A673 (cell line): ENCODE results near the gene PRIMPOL. TPM values are rescaled to one million over a fixed set of nuclear protein-coding genes. Genes with fewer than 3 reads are reported as not detected.
"Not testable (repeated sequence)": the region's sequence is repeated elsewhere in the genome, so short reads cannot be mapped to it uniquely, and the experiment has no call there.

ENCODE experiments used
- BruUV-seq: library from RNA; stranded (reverse); fragments of 400-500 nt; replicated peaks from 2 replicates; lab custom pipeline; 2021; lab: Mats Ljungman, UMichigan
- CTCF ChIA-PET: fragments of 300-600 bp; sonication (Branson Sonifier 250); formaldehyde crosslinking; loops from one replicate; lab custom pipeline; 2022; ENCODE audit warnings: antibody characterized with exemption; lab: Charles Lee
- POLR2A ChIA-PET: fragments of 300-600 bp; sonication (Branson Sonifier 250); formaldehyde crosslinking; loops from one replicate; lab custom pipeline; 2022; ENCODE audit warnings: antibody characterized with exemption; ENCODE audit not compliant: low non-redundant PET; lab: Charles Lee
- DNase-seq: peaks from one replicate; pipeline ENCODE4 v3.0.0-alpha.2; 2015; ENCODE audit warnings: low spot score
- H3K27ac ChIP-seq: fragments of 200-600 bp; sonication (generic); 2 replicates; pipeline ENCODE4 v1.5.1; 2016; ENCODE audit warnings: mixed run types, low read depth, mild to moderate bottlenecking, mixed read lengths, antibody characterized with exemption, low read length; ENCODE audit not compliant: poor library complexity, severe bottlenecking
- H3K27me3 ChIP-seq: fragments of 200-600 bp; sonication (generic); replicated peaks from 2 replicates; pipeline ENCODE4 v1.6.1; 2017; ENCODE audit warnings: mixed run types, low read depth, mild to moderate bottlenecking, mixed read lengths, antibody characterized with exemption, low read length; ENCODE audit not compliant: insufficient read depth, poor library complexity
- H3K36me3 ChIP-seq: fragments of 200-600 bp; sonication (generic); 2 replicates; pipeline ENCODE4 v1.6.1; 2016; ENCODE audit warnings: mixed run types, mild to moderate bottlenecking, mixed read lengths, antibody characterized with exemption, low read length; ENCODE audit not compliant: insufficient read depth, poor library complexity, severe bottlenecking
- H3K4me1 ChIP-seq: fragments of 200-600 bp; sonication (generic); 2 replicates; pipeline ENCODE4 v1.6.1; 2017; ENCODE audit warnings: mixed run types, mild to moderate bottlenecking, mixed read lengths, antibody characterized with exemption, low read length; ENCODE audit not compliant: insufficient read depth, poor library complexity, severe bottlenecking
- H3K4me3 ChIP-seq: fragments of 200-600 bp; sonication (generic); 2 replicates; pipeline ENCODE4 v1.5.1; 2016; ENCODE audit warnings: low read depth, mixed run types, mild to moderate bottlenecking, mixed read lengths, low read length; ENCODE audit not compliant: poor library complexity, severe bottlenecking
- H3K9me3 ChIP-seq: fragments of 200-600 bp; sonication (generic); 2 replicates; pipeline ENCODE4 v1.6.1; 2016; ENCODE audit warnings: mixed run types, low read depth, mild to moderate bottlenecking, mixed read lengths, antibody characterized with exemption, low read length; ENCODE audit not compliant: poor library complexity, severe bottlenecking
- EZH2 ChIP-seq: fragments of 200-600 bp; sonication (generic); IDR thresholded peaks from 2 replicates; pipeline ENCODE4 v1.6.1; 2017; ENCODE audit warnings: borderline replicate concordance, low read depth, mild to moderate bottlenecking, mixed read lengths, antibody characterized with exemption, low read length; ENCODE audit not compliant: poor library complexity, severe bottlenecking
- intact Hi-C: fragments of 100-400 bp; cut with micrococcal nuclease; formaldehyde crosslinking; loops from one replicate; pipeline ENCODE4 v1.10.0; 2022; ENCODE audit not compliant: unreplicated experiment
- total RNA-seq: library from RNA; stranded (reverse); gene quantifications from 2 replicates; pipeline ENCODE4 v1.2.3, GENCODE V29; 2021
- TF ChIP-seq, protein P1 (sequence below): fragments of 300-800, 200-600 bp; sonication (generic); conservative IDR thresholded peaks from 2 replicates; pipeline ENCODE4 v1.5.1; 2017; ENCODE audit warnings: low read depth, mild to moderate bottlenecking, antibody characterized with exemption, low read length, moderate library complexity, mixed read lengths

Gene PRIMPOL
- total RNA-seq, 1 experiment from 2014 or later: 25.7 TPM

DNA sequence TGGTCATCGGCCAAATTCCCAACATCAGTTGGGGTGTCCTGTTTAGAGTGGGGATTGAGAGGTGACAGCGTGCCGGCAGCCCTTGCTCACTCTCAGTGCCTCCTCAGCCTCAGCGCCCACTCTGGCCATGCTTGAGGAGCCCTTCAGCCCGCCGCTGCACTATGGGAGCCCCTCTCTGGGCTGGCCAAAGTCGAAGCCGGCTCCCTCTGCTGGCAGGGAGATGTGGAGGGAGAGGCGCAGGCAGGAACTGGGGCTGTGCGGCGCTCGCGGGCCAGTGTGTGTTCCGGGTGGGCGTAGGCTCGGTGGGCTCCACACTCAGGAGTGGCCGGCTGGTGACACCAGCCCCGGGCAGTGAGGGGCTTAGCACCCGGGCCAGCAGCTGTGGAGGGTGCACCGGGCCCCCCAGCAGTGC, 91.4 kb downstream of the PRIMPOL start:
- TF ChIP-seq EZH2: no peak
- TF ChIP-seq, protein P1, sequence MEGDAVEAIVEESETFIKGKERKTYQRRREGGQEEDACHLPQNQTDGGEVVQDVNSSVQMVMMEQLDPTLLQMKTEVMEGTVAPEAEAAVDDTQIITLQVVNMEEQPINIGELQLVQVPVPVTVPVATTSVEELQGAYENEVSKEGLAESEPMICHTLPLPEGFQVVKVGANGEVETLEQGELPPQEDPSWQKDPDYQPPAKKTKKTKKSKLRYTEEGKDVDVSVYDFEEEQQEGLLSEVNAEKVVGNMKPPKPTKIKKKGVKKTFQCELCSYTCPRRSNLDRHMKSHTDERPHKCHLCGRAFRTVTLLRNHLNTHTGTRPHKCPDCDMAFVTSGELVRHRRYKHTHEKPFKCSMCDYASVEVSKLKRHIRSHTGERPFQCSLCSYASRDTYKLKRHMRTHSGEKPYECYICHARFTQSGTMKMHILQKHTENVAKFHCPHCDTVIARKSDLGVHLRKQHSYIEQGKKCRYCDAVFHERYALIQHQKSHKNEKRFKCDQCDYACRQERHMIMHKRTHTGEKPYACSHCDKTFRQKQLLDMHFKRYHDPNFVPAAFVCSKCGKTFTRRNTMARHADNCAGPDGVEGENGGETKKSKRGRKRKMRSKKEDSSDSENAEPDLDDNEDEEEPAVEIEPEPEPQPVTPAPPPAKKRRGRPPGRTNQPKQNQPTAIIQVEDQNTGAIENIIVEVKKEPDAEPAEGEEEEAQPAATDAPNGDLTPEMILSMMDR: no peak
- no peaks in the 10 kb centered on the region for H3K36me3 ChIP-seq
- no peaks in the 10 kb centered on the region for H3K27me3 ChIP-seq
- H3K27ac ChIP-seq: no peak overlapping the region
- DNase-seq: no peak
- no peaks in the 10 kb centered on the region for H3K9me3 ChIP-seq
- POLR2A ChIA-PET: no interaction called here
- H3K4me1 ChIP-seq: no peaks in the 10 kb centered on the region
- CTCF ChIA-PET: no interaction called here
- intact Hi-C loops: loop anchor here (10.0 kb wide), 1 partner anchor 354 kb away; no protein-coding TSS in a partner anchor
- no peak overlapping the region for H3K4me3 ChIP-seq
- no TSS peak for BruUV-seq

DNA sequence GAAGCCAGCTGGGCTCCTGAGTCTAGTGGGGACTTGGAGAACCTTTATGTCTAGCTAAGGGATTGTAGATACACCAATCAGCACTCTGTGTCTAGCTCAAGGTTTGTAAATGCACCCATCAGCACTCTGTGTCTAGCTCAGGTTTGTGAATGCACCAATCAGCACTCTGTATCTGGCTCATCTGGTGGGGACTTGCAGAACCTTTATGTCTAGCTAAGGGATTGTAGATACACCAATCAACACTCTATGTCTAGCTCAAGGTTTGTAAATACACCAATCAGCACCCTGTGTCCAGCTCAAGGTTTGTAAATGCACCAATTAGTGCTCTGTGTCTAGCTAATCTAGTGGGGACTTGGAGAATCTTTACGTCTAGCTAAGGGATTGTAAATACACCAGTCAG, 92.1 kb downstream of the PRIMPOL start:
- H3K27me3 ChIP-seq, DNase-seq, H3K27ac ChIP-seq, H3K4me1 ChIP-seq, POLR2A ChIA-PET, BruUV-seq, H3K36me3 ChIP-seq, H3K4me3 ChIP-seq, H3K9me3 ChIP-seq: not testable (repeated sequence)
- CTCF ChIA-PET: interaction anchor here (0.6 kb wide), 1 partner anchor 18 kb away, joined by 10 read pairs; no protein-coding TSS in a partner anchor
- intact Hi-C loops: loop anchor here (10.0 kb wide), 1 partner anchor 353 kb away; no protein-coding TSS in a partner anchor

DNA sequence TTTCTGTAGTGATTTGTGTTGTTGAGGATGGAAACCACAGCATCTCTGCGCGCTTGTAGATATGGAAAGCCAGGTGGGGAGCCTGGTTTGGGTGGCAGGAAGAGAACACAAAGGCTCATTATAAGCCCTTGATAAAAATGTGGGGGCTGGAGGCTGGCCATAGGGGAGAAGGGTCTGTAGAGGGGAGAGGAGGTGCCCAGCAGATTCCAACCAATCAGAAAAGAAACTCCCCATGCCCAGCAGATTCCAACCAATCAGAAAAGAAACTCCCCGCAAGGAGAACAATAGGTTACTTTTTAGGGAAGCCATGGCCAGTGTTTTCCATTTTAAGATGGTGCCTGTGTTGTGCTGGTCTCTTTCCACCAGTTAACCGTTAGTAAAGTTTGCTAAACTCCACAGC, 94.1 kb downstream of the PRIMPOL start:
- no TSS peak for BruUV-seq
- Histone ChIP-seq H3K4me3 (no peak overlapping the region), H3K36me3 (no peaks in the 10 kb centered on the region), H3K27me3 (no peaks in the 10 kb centered on the region), H3K9me3 (no peaks in the 10 kb centered on the region), H3K27ac (no peak overlapping the region), H3K4me1 (no peaks in the 10 kb centered on the region)
- POLR2A ChIA-PET: no interaction called here
- CTCF ChIA-PET: interaction anchor here (0.5 kb wide), 1 partner anchor 262 kb away, joined by 9 read pairs; no protein-coding TSS in a partner anchor
- no peak for TF ChIP-seq EZH2
- TF ChIP-seq, protein P1: no peak
- DNase-seq: no peak
- intact Hi-C loops: loop anchor here (10.0 kb wide), 1 partner anchor 351 kb away; no protein-coding TSS in a partner anchor

DNA sequence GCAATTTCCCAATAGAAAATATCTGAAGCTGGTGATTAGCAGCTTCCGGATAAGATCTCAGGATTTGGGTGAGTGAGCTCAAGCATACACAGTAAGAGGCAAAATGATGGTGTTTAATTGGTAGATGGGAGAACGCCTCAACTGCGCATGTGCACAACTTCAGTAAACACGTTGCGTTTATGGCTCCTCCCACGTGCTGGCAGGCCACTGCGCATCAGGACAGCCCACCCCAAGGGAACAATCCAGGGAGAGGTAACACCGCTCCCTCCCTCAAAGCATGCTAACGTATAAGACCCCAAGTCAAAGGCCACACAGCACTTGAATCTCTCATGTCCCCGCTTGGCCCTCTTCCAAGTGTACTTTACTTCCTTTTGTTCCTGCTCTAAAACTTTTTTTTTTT, 94.7 kb downstream of the PRIMPOL start:
- ChIA-PET POLR2A (no interaction called here), CTCF (interaction anchor here (0.5 kb wide), 1 partner anchor 262 kb away, joined by 9 read pairs; no protein-coding TSS in a partner anchor)
- Histone ChIP-seq H3K36me3 (no peaks in the 10 kb centered on the region), H3K4me3 (no peak overlapping the region), H3K27ac (no peak overlapping the region), H3K9me3 (no peaks in the 10 kb centered on the region), H3K27me3 (no peaks in the 10 kb centered on the region), H3K4me1 (no peaks in the 10 kb centered on the region)
- no TSS peak for BruUV-seq
- intact Hi-C loops: loop anchor here (10.0 kb wide), 1 partner anchor 351 kb away; no protein-coding TSS in a partner anchor
- no peak for DNase-seq
- TF ChIP-seq, protein P1: no peak
- TF ChIP-seq EZH2: no peak
